SK-N-SH (cell line): ENCODE results near the gene TTC38. TPM values are rescaled to one million over a fixed set of nuclear protein-coding genes. Genes with fewer than 3 reads are reported as not detected.

Experiments used
- CTCF ChIA-PET: fragments of 300-600, 350-600 bp; formaldehyde crosslinking; extraction: SDS; loops from one replicate; lab custom pipeline; 2021; lab: Yijun Ruan, JAX
- POLR2A ChIA-PET: fragments of 350-600 bp; sonication (Branson Sonifier 250); formaldehyde crosslinking; extraction: SDS; loops from one replicate; lab custom pipeline; 2020; ENCODE audit warnings: antibody characterized with exemption, inconsistent platforms; lab: Yijun Ruan, JAX
- DNase-seq: peaks from one replicate; pipeline ENCODE4 v3.0.0; 2012
- H2AFZ ChIP-seq: fragments of 200-600 bp; sonication (generic); 2 replicates; pipeline ENCODE4 v1.8.1; 2016; ENCODE audit warnings: antibody characterized with exemption, mild to moderate bottlenecking, low read depth
- H3F3A ChIP-seq: fragments of 200-600 bp; sonication (generic); replicated peaks from 2 replicates; pipeline ENCODE3; 2016; ENCODE audit warnings: antibody characterized with exemption, mild to moderate bottlenecking; ENCODE audit not compliant: insufficient read depth
- H3K27ac ChIP-seq, 2 experiments: fragments of 200-500 bp in 1 of 2; fragments of 200-600 bp in 1 of 2; sonication (Bioruptor generic) in 1 of 2; sonication (generic), shearing (Covaris generic) in 1 of 2; 2 replicates each; pipeline versions ENCODE4 v1.5.1 to v1.6.1; 2014 to 2016; ENCODE audit warnings: low read depth in 2 of 2, inconsistent platforms in 1 of 2, low read length in 1 of 2, mild to moderate bottlenecking in 1 of 2, mixed read lengths in 1 of 2
- H3K27me3 ChIP-seq: fragments of 200-600 bp; sonication (generic), shearing (Covaris generic); 2 replicates; pipeline ENCODE4 v1.6.1; 2016; ENCODE audit warnings: mixed run types; ENCODE audit not compliant: insufficient read depth
- H3K36me3 ChIP-seq, 2 experiments: fragments of 200-500 bp in 1 of 2; fragments of 200-600 bp in 1 of 2; sonication (Bioruptor generic) in 1 of 2; sonication (generic) in 1 of 2; replicated peaks in 1 of 2; 2 replicates each; pipeline versions ENCODE3 to v1.5.1; 2014 to 2016; ENCODE audit warnings: low read length in 1 of 2, mild to moderate bottlenecking in 1 of 2; ENCODE audit not compliant: insufficient read depth in 2 of 2, control insufficient read depth in 1 of 2
- H3K4me1 ChIP-seq, 2 experiments: fragments of 200-500 bp in 1 of 2; fragments of 200-600 bp in 1 of 2; sonication (Bioruptor generic) in 1 of 2; sonication (generic), shearing (Covaris generic) in 1 of 2; 2 replicates each; pipeline versions ENCODE4 v1.5.1 to v1.6.1; 2014 to 2016; ENCODE audit warnings: low read depth in 1 of 2, low read length in 1 of 2, mixed run types in 1 of 2; ENCODE audit not compliant: insufficient read depth in 2 of 2, control insufficient read depth in 1 of 2
- H3K4me2 ChIP-seq: fragments of 200-600 bp; sonication (generic), shearing (Covaris generic); 2 replicates; pipeline ENCODE4 v1.6.1; 2017; ENCODE audit warnings: mixed run types
- H3K4me3 ChIP-seq, 2 experiments: fragments of 200-500 bp in 1 of 2; fragments of 200-600 bp in 1 of 2; sonication (Bioruptor generic) in 1 of 2; sonication (generic), shearing (Covaris generic) in 1 of 2; 2 replicates each; pipeline versions ENCODE4 v1.5.1 to v1.8.1; 2014 to 2016; ENCODE audit warnings: low read depth in 2 of 2, inconsistent platforms in 1 of 2, low read length in 1 of 2, mild to moderate bottlenecking in 1 of 2, mixed read lengths in 1 of 2, moderate library complexity in 1 of 2
- H3K79me2 ChIP-seq: fragments of 200-600 bp; sonication (generic); 2 replicates; pipeline ENCODE4 v1.8.1; 2017; ENCODE audit warnings: mild to moderate bottlenecking; ENCODE audit not compliant: insufficient read depth
- H3K9ac ChIP-seq: fragments of 200-600 bp; sonication (generic); 2 replicates; pipeline ENCODE4 v1.6.1; 2017; ENCODE audit warnings: mixed run types
- H3K9me2 ChIP-seq: fragments of 200-600 bp; sonication (generic); 2 replicates; pipeline ENCODE4 v1.6.1; 2017; ENCODE audit warnings: mixed run types
- H3K9me3 ChIP-seq: fragments of 200-600 bp; sonication (generic); 2 replicates; pipeline ENCODE4 v1.6.1; 2017; ENCODE audit warnings: mixed run types, mild to moderate bottlenecking, moderate library complexity
- H4K20me1 ChIP-seq: fragments of 200-600 bp; sonication (generic); 2 replicates; pipeline ENCODE4 v1.6.1; 2017; ENCODE audit warnings: mild to moderate bottlenecking, mixed run types; ENCODE audit not compliant: insufficient read depth
- CHD2 ChIP-seq: fragments of 150-350 bp; IDR thresholded peaks from 2 replicates; pipeline ENCODE4 v1.6.1; 2018; ENCODE audit warnings: low read length; ENCODE audit not compliant: partially characterized antibody
- EP300 ChIP-seq, 2 experiments: IDR thresholded peaks; 2 replicates each; pipeline versions ENCODE4 v1.4.0 to v1.6.1; 2012; ENCODE audit warnings: borderline replicate concordance in 1 of 2, low read depth in 1 of 2, low read length in 1 of 2
- EZH2phosphoT487 ChIP-seq: fragments of 200-600 bp; sonication (generic); IDR thresholded peaks from 2 replicates; pipeline ENCODE4 v1.6.1; 2017; ENCODE audit warnings: low read depth, mixed run types, mild to moderate bottlenecking, antibody characterized with exemption, moderate library complexity, borderline replicate concordance
- FOSL2 ChIP-seq: IDR thresholded peaks from 2 replicates; pipeline ENCODE4 v1.4.0; 2012; ENCODE audit warnings: low read depth, mild to moderate bottlenecking, moderate library complexity, borderline replicate concordance
- FOXJ3 ChIP-seq: sonication (generic); formaldehyde crosslinking; IDR thresholded peaks from 2 replicates; pipeline ENCODE4 v1.5.1; 2020; ENCODE audit warnings: mild to moderate bottlenecking, missing genetic modification reagents
- FOXM1 ChIP-seq: IDR thresholded peaks from 2 replicates; pipeline ENCODE4 v1.4.0; 2012; ENCODE audit warnings: low read depth, mild to moderate bottlenecking
- JUND ChIP-seq: IDR thresholded peaks from 2 replicates; pipeline ENCODE4 v1.4.0; 2012
- MEF2A ChIP-seq: IDR thresholded peaks from 2 replicates; pipeline ENCODE4 v1.4.0; 2012; ENCODE audit warnings: low read depth, borderline replicate concordance
- NFIC ChIP-seq: IDR thresholded peaks from 2 replicates; pipeline ENCODE4 v1.4.0; 2012; ENCODE audit warnings: borderline replicate concordance
- POLR2AphosphoS5 ChIP-seq: IDR thresholded peaks from 2 replicates; pipeline ENCODE4 v1.6.1; 2012; ENCODE audit warnings: low read depth, low read length
- RAD21 ChIP-seq: IDR thresholded peaks from 2 replicates; pipeline ENCODE4 v1.6.1; 2012; ENCODE audit warnings: mild to moderate bottlenecking, low read length
- TAF1 ChIP-seq: IDR thresholded peaks from 2 replicates; pipeline ENCODE4 v1.6.1; 2012; ENCODE audit warnings: low read depth, mild to moderate bottlenecking, low read length, moderate library complexity, borderline replicate concordance
- TCF12 ChIP-seq: IDR thresholded peaks from 2 replicates; pipeline ENCODE4 v1.4.0; 2012
- YY1 ChIP-seq: IDR thresholded peaks from 2 replicates; pipeline ENCODE4 v1.4.0; 2012; ENCODE audit warnings: low read depth, mild to moderate bottlenecking
- WGBS: methylation state at CpG from one replicate; pipeline ENCODE4 v1.1.6; 2017; ENCODE audit warnings: low lambda C conversion rate; 5-methylcytosine and 5-hydroxymethylcytosine counted together
- polyA plus RNA-seq, 3 experiments: library from polyadenylated mRNA; depleted of rRNA; stranded (reverse); fragments of >200 nt; gene quantifications; 2 replicates each; pipeline ENCODE4 v1.2.3, GENCODE V29; 2012
- TF ChIP-seq, protein P1 (sequence below): IDR thresholded peaks from 2 replicates; pipeline ENCODE4 v1.4.0; 2012; ENCODE audit warnings: low read depth
- TF ChIP-seq, protein P2 (sequence below): fragments of 150-350 bp; IDR thresholded peaks from 2 replicates; pipeline ENCODE4 v1.6.1; 2017; ENCODE audit warnings: antibody characterized with exemption, low read length, low read depth, borderline replicate concordance
- TF ChIP-seq, protein P3 (sequence below): IDR thresholded peaks from 2 replicates; pipeline ENCODE4 v1.4.0; 2012; ENCODE audit warnings: low read depth, borderline replicate concordance
- TF ChIP-seq, protein P4 (sequence below): fragments of 200-600 bp; sonication (generic); IDR thresholded peaks from 2 replicates; pipeline ENCODE4 v1.6.1; 2017; ENCODE audit warnings: antibody characterized with exemption, mild to moderate bottlenecking, moderate library complexity

Gene TTC38
- polyA plus RNA-seq, 1 of the 3 experiments (the other 2 are of a cell fraction): 24.0 TPM

DNA sequence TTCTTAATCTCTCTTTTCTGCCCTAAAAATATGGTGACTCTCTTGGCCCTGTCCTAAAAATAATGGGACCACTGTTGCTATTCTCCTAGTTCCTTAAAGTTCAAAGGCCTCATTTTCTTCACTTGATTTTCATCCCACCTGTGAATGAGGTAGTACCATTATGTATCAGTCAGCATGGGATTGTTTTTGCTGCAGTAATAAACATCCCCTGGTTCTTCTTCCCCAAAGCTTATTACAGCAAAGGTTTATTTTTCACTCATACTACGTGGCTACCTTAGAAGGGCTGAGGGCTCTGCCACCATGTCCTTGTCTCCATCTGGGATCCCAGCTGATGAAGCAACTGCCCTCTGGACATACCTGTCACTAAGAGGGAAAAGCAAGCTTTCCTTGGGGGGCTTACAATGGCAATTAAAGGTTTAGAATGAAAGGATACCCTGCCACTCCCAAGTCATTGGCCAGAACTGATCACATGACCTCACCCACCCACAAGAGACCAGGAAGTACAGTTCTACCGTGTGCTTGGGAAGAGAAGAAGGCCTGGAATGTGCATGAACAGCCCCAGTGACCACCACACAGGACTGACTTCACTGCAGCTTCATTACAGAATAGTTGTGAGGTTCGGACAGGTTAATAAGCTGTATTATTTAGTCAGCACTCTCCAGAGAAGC lies 7.8 kb downstream of the TTC38 start:
- Histone ChIP-seq H2AFZ (no peak overlapping the region), H3K79me2 (0 out of 2 replicates have a peak, but pooled peaks cover 4% of the 10 kb centered on the region), H3F3A (peaks cover 3% of the 10 kb centered on the region), H3K36me3 (peaks cover 24 to 67% of the 10 kb centered on the region in 2 experiments), H3K4me3 (no peak overlapping the region), H3K9ac (no peak overlapping the region), H3K9me3 (no peaks in the 10 kb centered on the region), H3K4me1 (no peaks in the 10 kb centered on the region), H3K4me2 (no peak overlapping the region), H3K27me3 (no peaks in the 10 kb centered on the region), H4K20me1 (no peaks in the 10 kb centered on the region), H3K27ac (no peak overlapping the region), H3K9me2 (no peaks in the 10 kb centered on the region)
- CTCF ChIA-PET: no interaction called here
- 88% methylated on average over 3 of the region's 3 CpGs for WGBS
- POLR2A ChIA-PET: no interaction called here
- TF ChIP-seq, protein P1, sequence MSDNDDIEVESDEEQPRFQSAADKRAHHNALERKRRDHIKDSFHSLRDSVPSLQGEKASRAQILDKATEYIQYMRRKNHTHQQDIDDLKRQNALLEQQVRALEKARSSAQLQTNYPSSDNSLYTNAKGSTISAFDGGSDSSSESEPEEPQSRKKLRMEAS: no peak
- TF ChIP-seq FOXJ3 (no peak), EZH2phosphoT487 (no peak), MEF2A (no peak), YY1 (no peak), TAF1 (no peak), RAD21 (no peak), EP300 (IDR thresholded peaks at IDR 0.05; ENCODE audit: borderline replicate concordance in 1 of 2, low read depth in 1 of 2, low read length in 1 of 2) (no peak), TCF12 (no peak), NFIC (no peak), JUND (no peak), FOSL2 (no peak), POLR2AphosphoS5 (no peak), FOXM1 (no peak), CHD2 (no peak)
- TF ChIP-seq, protein P2, sequence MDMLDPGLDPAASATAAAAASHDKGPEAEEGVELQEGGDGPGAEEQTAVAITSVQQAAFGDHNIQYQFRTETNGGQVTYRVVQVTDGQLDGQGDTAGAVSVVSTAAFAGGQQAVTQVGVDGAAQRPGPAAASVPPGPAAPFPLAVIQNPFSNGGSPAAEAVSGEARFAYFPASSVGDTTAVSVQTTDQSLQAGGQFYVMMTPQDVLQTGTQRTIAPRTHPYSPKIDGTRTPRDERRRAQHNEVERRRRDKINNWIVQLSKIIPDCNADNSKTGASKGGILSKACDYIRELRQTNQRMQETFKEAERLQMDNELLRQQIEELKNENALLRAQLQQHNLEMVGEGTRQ: no peak
- TF ChIP-seq, protein P3, sequence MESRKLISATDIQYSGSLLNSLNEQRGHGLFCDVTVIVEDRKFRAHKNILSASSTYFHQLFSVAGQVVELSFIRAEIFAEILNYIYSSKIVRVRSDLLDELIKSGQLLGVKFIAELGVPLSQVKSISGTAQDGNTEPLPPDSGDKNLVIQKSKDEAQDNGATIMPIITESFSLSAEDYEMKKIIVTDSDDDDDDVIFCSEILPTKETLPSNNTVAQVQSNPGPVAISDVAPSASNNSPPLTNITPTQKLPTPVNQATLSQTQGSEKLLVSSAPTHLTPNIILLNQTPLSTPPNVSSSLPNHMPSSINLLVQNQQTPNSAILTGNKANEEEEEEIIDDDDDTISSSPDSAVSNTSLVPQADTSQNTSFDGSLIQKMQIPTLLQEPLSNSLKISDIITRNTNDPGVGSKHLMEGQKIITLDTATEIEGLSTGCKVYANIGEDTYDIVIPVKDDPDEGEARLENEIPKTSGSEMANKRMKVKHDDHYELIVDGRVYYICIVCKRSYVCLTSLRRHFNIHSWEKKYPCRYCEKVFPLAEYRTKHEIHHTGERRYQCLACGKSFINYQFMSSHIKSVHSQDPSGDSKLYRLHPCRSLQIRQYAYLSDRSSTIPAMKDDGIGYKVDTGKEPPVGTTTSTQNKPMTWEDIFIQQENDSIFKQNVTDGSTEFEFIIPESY: no peak
- TF ChIP-seq, protein P4, sequence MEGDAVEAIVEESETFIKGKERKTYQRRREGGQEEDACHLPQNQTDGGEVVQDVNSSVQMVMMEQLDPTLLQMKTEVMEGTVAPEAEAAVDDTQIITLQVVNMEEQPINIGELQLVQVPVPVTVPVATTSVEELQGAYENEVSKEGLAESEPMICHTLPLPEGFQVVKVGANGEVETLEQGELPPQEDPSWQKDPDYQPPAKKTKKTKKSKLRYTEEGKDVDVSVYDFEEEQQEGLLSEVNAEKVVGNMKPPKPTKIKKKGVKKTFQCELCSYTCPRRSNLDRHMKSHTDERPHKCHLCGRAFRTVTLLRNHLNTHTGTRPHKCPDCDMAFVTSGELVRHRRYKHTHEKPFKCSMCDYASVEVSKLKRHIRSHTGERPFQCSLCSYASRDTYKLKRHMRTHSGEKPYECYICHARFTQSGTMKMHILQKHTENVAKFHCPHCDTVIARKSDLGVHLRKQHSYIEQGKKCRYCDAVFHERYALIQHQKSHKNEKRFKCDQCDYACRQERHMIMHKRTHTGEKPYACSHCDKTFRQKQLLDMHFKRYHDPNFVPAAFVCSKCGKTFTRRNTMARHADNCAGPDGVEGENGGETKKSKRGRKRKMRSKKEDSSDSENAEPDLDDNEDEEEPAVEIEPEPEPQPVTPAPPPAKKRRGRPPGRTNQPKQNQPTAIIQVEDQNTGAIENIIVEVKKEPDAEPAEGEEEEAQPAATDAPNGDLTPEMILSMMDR: no peak
- no peak for DNase-seq
